Right cardiac atrium (tissue), 5 donors: ENCODE measurements around the gene HDAC7. TPM values are rescaled to one million over a fixed set of nuclear protein-coding genes. Genes with fewer than 3 reads are reported as not detected.

Experiments used
- ATAC-seq, 2 donors: fragments of 200-7000 bp; cut with Tn5 transposase; one replicate each; pipeline versions ENCODE4 v1.8.0 to v1.9.1; 2020; ENCODE audit warnings: moderate library complexity in 2 of 2, mild to moderate bottlenecking in 1 of 2
- DNase-seq, 3 donors: peaks; one replicate each; pipeline ENCODE4 v3.0.0-alpha.2; 2020
- H3K27ac ChIP-seq: one replicate; pipeline ENCODE4 v1.5.1; 2013; ENCODE audit warnings: mild to moderate bottlenecking, low read length, control low read depth, moderate library complexity
- H3K27me3 ChIP-seq: one replicate; pipeline ENCODE4 v1.6.1; 2013; ENCODE audit not compliant: control insufficient read depth, insufficient read depth
- H3K4me1 ChIP-seq: one replicate; pipeline ENCODE4 v1.6.1; 2013; ENCODE audit warnings: low read length; ENCODE audit not compliant: control insufficient read depth, insufficient read depth
- H3K4me3 ChIP-seq: one replicate; pipeline ENCODE4 v1.5.1; 2013; ENCODE audit warnings: low read length, control low read depth
- H3K9me3 ChIP-seq: one replicate; pipeline ENCODE4 v1.6.1; 2013; ENCODE audit warnings: low read length; ENCODE audit not compliant: control insufficient read depth
- WGBS: extraction: QIAGEN DNeasy Blood & Tissue Kit; methylation state at CpG from one replicate; pipeline ENCODE4 v1.1.7; 2013; 5-methylcytosine and 5-hydroxymethylcytosine counted together
- intact Hi-C, 4 donors: fragments of 100-400 bp; cut with DNase I; formaldehyde crosslinking; loops; one replicate each; pipeline versions ENCODE4 v1.11.0 to v1.14.0; 2022 to 2023
- polyA plus RNA-seq: library from polyadenylated mRNA; stranded (reverse); fragments of 200-250 nt; gene quantifications from one replicate; pipeline ENCODE4 v1.2.3, GENCODE V29; 2013
- total RNA-seq, 4 donors: library from RNA; stranded (reverse); fragmentation: NEBNext Ultra II Directional; extraction: Animal tissue kit (Norgen Biotek cat#: 25700); gene quantifications; one replicate each; pipeline ENCODE4 v1.2.1, GENCODE V29; 2021
- donor health status: healthy with polysubstance abuse.
- donor health status: DM: no; HTN: yes; CAD: no.
- donor health status: DM: no; HTN: no; CAD: no.
- donor health status: DM: no; HTN: yes; CAD: no; lungs with severe emphysema.
- donor health status: DM: yes; HTN: yes; CAD: no.

Gene HDAC7
- total and polyA plus RNA-seq, 5 donors, result 38.0 to 60.1 (median 49.7) TPM

DNA sequence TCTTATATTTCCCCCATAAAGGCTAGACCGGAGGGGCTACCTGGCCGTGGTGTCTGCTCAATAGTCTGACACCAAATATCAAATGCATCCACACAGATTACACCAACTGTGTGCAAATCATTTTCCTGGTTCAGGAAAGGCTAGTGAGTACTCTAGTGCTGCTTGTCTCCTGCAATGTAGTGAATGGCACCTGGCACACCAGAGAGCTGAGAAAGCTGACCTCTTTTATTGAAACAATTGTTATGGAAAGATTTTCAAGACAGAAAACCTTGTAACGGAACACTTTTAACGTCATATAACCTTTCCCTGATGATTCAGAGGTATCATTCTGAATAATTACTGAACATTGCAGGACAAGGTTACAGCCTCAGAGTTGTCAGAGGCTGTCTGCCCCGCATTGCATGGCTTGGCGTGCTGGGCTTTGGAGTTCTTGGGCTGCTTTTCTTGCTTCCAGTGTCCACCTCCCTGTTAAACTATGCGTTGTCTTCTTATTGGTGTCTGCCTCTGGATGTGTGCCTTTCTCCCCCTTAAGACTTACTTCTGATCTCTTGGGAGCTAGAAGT lies 40.7 kb upstream of the HDAC7 start:
- DNase-seq (no peak), ATAC-seq (no peak)
- Histone ChIP-seq H3K4me3 (no peak overlapping the region), H3K27ac (no peak overlapping the region), H3K27me3 (no peaks in the 10 kb centered on the region), H3K9me3 (no peaks in the 10 kb centered on the region), H3K4me1 (no peaks in the 10 kb centered on the region)
- 91% methylated on average over 7 of the region's 7 CpGs for WGBS
- intact Hi-C loops, result no loop called here

DNA sequence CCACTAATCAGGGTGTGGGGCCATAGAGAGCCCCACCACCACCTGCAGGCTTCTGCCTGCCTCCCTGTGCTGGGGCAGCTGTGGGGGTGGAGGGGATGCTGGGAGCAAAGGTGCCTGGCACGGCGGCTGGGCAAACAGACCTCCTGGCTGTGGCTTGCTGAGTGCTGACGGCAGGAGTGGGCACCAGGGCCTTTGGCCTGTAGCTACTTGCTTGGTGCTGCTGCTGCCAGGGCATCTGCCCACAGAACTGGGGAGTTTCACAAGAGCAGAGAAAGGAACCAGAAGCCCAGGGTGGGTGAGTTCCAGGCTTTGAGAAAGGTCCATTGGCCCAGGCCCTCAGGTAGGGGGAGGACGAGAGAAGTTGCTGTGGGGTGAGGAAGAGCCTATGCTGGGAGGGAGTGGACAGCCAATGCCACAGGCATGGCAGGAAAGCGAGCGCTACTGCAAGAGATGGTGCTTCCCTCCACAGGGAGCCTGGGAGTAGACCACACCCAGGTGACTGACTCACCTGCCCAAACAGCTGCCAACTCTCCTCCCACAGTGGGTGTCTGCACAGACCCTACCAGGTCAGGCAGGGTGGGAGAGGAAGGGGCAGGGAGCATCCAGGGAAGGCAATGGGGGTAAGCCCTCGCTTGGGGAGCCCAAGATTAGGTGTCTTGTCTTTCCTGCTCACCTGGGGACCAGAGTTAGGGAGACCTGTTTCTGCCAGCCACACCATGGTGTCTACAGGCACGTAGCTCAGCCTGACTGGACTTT lies 39.0 kb upstream of the HDAC7 start:
- H3K4me1 ChIP-seq, result no peaks in the 10 kb centered on the region
- no peaks in the 10 kb centered on the region for H3K9me3 ChIP-seq
- 94% methylated on average over 8 of the region's 8 CpGs for WGBS
- peak; percentile 13 to 22 for ATAC-seq
- H3K4me3 ChIP-seq, result no peak overlapping the region
- H3K27me3 ChIP-seq, result no peaks in the 10 kb centered on the region
- DNase-seq, result no peak
- H3K27ac ChIP-seq, result no peak overlapping the region
- intact Hi-C loops, result no loop called here

DNA sequence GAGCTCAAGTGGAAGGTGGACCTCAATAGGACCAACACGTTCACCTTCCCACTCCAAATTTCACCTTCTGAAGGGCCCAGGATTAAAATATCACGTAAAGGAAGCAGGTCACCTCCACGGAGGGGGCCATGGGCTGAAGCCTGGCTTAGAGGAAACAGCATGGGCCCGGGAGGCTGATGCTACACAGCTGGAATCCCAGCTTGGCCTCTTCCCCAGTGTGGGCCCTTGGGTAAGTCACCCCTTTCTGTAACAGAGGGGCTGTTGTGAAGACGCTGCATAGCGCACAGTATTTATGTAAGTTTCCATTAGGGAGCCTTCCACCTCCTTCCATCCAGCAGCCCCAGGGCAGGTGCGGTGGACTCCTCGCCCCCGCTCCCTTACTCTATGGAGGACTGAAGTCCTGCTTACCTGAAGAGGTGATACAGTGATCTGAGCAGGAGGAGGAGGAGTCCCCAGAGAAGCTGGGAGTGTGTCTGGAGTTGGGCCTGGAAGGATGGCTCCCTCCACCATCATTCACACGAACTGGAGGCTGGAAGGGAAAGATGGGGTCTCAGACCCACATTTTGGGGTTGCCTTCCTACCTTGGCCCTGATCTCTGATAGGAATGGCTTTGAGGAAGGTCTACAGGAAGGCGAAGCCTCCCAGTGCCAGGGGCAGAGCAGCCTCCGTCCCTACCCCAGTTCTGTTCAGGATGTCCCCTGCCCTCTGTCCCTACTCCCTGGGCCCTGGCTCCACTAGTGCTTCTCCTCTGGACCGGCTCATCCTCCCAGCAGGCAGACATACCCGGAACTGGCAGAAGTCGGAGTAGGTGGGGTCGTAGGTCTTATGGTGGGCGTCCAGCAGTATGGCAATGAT lies 37.2 kb upstream of the HDAC7 start:
- no peak overlapping the region for H3K4me3 ChIP-seq
- intact Hi-C loops, result no loop called here
- DNase-seq (no peak), ATAC-seq (no peak)
- H3K4me1 ChIP-seq, result no peaks in the 10 kb centered on the region
- no peak overlapping the region for H3K27ac ChIP-seq
- H3K27me3 ChIP-seq, result no peaks in the 10 kb centered on the region
- WGBS, result 87% methylated on average over 17 of the region's 17 CpGs
- no peaks in the 10 kb centered on the region for H3K9me3 ChIP-seq

DNA sequence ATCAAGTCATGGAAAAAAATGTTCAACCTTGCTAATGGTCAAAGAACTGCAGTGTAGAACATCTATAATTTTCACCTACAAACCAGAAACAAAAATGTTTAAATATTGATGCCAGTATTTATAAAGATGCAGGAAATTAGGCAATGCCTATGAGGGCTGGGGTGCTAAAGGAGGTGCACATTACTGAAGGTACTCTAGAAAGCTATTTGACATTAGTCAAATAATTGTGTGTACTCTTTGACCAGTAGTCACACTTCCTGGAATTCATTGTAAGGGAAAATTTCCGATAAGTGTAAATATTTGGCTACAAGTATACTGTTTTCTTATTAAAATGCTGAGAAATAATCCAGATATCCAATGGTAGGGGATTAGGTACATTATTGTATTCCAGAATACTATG lies 36.4 kb upstream of the HDAC7 start:
- Histone ChIP-seq H3K9me3 (no peaks in the 10 kb centered on the region), H3K27ac (no peak overlapping the region), H3K4me3 (no peak overlapping the region), H3K4me1 (no peaks in the 10 kb centered on the region), H3K27me3 (no peaks in the 10 kb centered on the region)
- ATAC-seq (no peak), DNase-seq (no peak)
- intact Hi-C loops, result no loop called here
- 89% methylated on average over 1 of the region's 1 CpG for WGBS

DNA sequence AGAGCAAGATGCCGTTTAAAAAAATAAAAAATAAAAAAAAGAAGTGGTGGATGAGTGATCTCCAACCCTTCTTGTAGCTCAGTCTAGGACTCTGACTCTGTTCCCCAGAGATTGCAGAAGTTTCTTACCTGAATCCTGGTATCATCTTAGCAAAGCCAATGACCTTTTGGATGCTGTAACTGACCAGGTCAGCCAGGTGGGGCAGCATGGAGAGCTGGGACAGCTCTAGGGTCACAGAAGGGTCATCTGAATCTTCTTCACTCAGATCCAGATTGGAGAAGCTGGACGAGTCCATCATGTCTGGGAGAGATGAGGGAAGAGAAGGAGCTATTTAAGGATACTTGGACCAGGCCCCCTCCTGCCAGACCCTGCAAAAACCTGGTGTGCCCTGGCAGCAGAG lies 35.8 kb upstream of the HDAC7 start:
- WGBS, result 88% methylated on average over 2 of the region's 2 CpGs
- intact Hi-C loops, result no loop called here
- Histone ChIP-seq H3K4me1 (no peaks in the 10 kb centered on the region), H3K4me3 (no peak overlapping the region), H3K27ac (no peak overlapping the region), H3K27me3 (no peaks in the 10 kb centered on the region), H3K9me3 (no peaks in the 10 kb centered on the region)
- ATAC-seq (no peak), DNase-seq (no peak)

DNA sequence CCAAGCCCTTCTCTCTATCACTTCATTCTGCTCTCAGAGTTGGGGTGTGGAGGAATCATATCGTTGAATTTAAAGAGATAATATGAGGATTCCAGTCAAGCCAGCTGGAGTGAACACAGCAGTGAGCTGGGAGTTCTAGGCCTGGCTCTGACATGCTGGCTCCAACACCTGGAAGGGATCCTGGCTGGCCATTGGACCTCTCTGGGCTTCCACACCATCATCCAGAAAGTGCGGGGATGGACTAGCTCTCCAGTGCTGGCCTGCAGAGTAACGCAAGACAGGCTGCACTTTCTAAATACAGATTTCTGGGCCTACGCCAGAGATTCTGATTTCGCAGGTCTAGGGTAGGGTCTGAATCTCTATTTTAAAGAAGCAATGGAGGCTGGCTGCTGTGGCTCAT lies 34.8 kb upstream of the HDAC7 start:
- Histone ChIP-seq H3K4me3 (no peak overlapping the region), H3K27me3 (no peaks in the 10 kb centered on the region), H3K4me1 (no peaks in the 10 kb centered on the region), H3K27ac (no peak overlapping the region), H3K9me3 (no peaks in the 10 kb centered on the region)
- intact Hi-C loops, result no loop called here
- WGBS, result 74% methylated on average over 5 of the region's 5 CpGs
- ATAC-seq (no peak), DNase-seq (no peak)

DNA sequence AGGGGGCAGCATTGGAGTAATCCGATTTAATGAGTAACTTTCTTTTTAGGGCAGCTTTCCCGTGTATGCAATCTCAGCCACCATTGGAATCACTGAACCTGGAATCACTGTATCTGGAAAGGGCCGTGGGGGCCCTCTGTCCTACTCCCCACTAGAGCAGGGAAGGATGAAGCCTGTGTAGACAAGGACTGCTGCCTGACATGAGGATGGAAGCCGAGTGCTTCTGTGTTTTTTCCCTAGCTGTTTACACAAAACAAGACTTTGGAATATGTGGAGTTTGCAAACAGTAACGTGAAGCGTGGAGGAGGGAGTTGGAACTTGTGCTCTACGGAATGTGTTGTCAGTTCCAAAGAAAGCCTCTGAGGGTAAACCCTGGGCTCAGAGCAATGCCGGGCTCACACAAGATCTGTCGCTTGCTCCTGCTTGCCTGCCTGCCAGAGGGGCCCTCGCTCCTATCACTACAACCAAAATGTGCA lies 32.4 kb upstream of the HDAC7 start:
- H3K4me3 ChIP-seq, result no peak overlapping the region
- H3K27me3 ChIP-seq, result no peaks in the 10 kb centered on the region
- 45% methylated on average over 10 of the region's 10 CpGs for WGBS
- ATAC-seq, result peak; percentile 28 to 68
- no peaks in the 10 kb centered on the region for H3K4me1 ChIP-seq
- intact Hi-C loops, result no loop called here
- H3K9me3 ChIP-seq, result no peaks in the 10 kb centered on the region
- no peak overlapping the region for H3K27ac ChIP-seq
- DNase-seq, result no peak

DNA sequence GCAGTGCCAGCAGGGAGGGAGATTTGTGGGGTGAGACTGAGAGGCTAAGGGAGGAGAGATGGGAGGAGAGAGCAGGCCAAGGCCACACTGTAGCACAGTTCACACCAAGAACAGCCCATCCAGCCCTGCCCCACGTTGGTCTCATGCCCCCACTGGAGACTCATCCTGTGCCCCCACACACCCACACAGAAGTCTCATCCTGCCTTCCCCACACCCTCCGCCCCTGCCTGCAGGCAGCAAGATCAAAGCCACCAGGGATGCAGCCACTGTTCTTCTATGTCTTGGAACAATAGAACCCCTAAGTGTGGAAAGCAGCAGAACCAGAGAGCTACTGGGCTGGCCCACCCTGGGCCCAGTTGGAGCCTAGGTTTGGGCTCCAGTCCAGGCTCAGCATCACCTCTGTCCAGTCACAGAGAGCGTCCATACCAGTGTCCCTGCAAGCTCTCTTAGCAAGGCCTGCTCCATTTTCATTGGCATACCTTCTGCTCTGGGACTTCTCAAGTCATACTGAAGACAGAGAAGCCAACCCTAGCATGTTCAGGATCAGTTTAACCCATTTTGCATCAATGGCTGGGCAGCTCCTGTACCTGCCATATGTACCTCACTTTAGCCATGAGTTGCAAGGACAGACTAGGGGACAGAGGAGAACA lies 31.7 kb upstream of the HDAC7 start:
- no peaks in the 10 kb centered on the region for H3K4me1 ChIP-seq
- H3K4me3 ChIP-seq, result no peak overlapping the region
- WGBS, result 76% methylated on average over 3 of the region's 3 CpGs
- intact Hi-C loops, result no loop called here
- ATAC-seq, result no peak
- H3K27ac ChIP-seq, result no peak overlapping the region
- H3K9me3 ChIP-seq, result no peaks in the 10 kb centered on the region
- no peak for DNase-seq
- H3K27me3 ChIP-seq, result no peaks in the 10 kb centered on the region

DNA sequence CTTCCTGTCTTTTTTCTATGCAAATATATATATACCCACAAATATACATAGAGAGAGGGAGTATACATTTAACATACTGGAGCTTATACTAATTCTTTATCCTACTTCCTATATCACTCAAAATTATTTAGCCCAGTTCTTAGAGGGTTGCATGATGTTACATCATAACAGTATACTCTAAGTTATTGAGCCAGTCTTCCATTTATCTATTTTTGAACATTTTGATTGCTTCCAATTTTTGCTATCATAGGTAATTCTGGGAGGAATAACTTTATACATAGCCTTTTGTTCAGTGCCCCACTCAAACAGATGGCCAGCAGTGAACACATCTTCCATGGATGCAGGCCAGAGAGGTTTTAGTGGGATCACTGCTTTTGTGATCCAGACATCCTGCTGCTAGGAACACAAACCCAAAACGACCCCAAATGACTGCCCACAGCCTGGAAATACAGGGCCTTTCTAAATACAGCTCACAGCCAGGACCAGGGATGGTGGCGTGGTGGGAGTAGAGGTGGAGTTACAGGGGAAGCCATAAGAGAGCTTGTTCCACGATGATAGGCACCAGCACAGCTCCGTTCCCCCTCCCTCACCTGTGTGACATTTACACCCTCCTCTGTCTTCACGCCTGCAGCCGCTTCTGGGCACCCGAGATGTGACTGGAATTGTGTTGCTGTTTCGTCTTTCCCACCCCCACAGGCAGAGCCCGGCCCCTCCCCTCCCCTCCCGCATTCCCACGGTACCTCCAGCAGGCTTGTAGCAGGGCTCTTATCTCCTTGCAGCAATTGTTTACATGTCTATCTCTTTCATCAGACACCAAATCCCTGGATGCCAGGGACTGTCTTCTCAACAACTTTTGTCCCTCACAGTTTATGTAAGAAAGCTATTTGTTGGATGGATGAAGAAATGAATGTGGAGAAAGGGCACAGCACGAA lies 30.7 kb upstream of the HDAC7 start:
- ATAC-seq, result no peak

DNA sequence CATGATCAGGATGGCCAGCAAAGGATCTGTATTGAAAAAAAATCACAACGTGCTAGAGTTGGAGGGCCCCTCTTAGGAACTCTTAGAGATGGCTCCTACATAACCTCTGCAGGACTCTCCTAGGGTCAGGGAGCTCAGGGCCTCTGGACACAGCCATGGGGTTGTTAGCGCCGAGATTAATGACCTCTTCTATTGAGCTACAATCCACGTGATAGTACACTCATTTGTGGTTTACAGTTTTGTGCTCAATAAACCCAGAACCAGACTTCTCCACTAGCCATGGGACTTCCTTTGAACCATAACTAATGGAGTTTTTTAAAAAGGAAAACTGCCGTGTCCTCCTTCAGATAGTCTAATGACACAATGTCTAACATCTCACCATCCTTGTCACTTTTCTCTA lies 29.6 kb upstream of the HDAC7 start:
- ATAC-seq, result no peak
- no peaks in the 10 kb centered on the region for H3K27me3 ChIP-seq
- H3K27ac ChIP-seq, result no peak overlapping the region
- H3K4me3 ChIP-seq, result no peak overlapping the region
- H3K4me1 ChIP-seq, result no peaks in the 10 kb centered on the region
- no peaks in the 10 kb centered on the region for H3K9me3 ChIP-seq
- 59% methylated on average over 5 of the region's 5 CpGs for WGBS
- intact Hi-C loops, result no loop called here
- DNase-seq, result no peak

More for the DNA sequence above, 30.7 kb upstream of the HDAC7 start:
- 63% methylated on average over 12 of the region's 12 CpGs for WGBS
- no peaks in the 10 kb centered on the region for H3K9me3 ChIP-seq
- H3K27me3 ChIP-seq, result no peaks in the 10 kb centered on the region
- DNase-seq, result no peak
- no peaks in the 10 kb centered on the region for H3K4me1 ChIP-seq
- no peak overlapping the region for H3K4me3 ChIP-seq
- H3K27ac ChIP-seq, result no peak overlapping the region
- intact Hi-C loops, result no loop called here
